K562 (cell line): ENCODE measurements around the gene CD84. TPM values are rescaled to one million over a fixed set of nuclear protein-coding genes. Genes with fewer than 3 reads are reported as not detected.

ENCODE experiments used
- ARID4B ChIP-seq: sonication (generic); formaldehyde crosslinking; IDR thresholded peaks from 2 replicates; pipeline ENCODE4 v1.8.0; 2022; ENCODE audit warnings: mild to moderate bottlenecking, missing genetic modification reagents
- DIDO1 ChIP-seq: fragments of 450-650 bp; IDR thresholded peaks from 2 replicates; pipeline ENCODE4 v1.6.1; 2016; ENCODE audit warnings: low read depth, missing biosample characterization, missing genetic modification characterization
- E2F4 ChIP-seq: sonication (generic); formaldehyde crosslinking; IDR thresholded peaks from 2 replicates; pipeline ENCODE4 v1.8.0; 2022; ENCODE audit warnings: mild to moderate bottlenecking, low read depth, missing genetic modification reagents
- ETS2 ChIP-seq: IDR thresholded peaks from 2 replicates; pipeline ENCODE4 v1.6.1; 2016; ENCODE audit warnings: borderline replicate concordance, missing genetic modification characterization, mild to moderate bottlenecking, moderate library complexity, missing compliant biosample characterization; ENCODE audit not compliant: poor library complexity, severe bottlenecking
- HDAC6 ChIP-seq: IDR thresholded peaks from 2 replicates; pipeline ENCODE4 v1.6.1; 2012; ENCODE audit warnings: low read depth, mild to moderate bottlenecking, control low read depth, inconsistent platforms, low read length, moderate library complexity
- HES1 ChIP-seq: fragments of 450-650 bp; IDR thresholded peaks from 2 replicates; pipeline ENCODE4 v1.6.1; 2016; ENCODE audit warnings: low read depth, mild to moderate bottlenecking, moderate library complexity
- HMBOX1 ChIP-seq: sonication (generic); IDR thresholded peaks from 2 replicates; pipeline ENCODE4 v1.6.1; 2016
- MTA1 ChIP-seq: fragments of 450-650 bp; IDR thresholded peaks from 2 replicates; pipeline ENCODE4 v1.6.1; 2017; ENCODE audit warnings: borderline replicate concordance
- NR0B1 ChIP-seq: fragments of 450-650 bp; IDR thresholded peaks from one replicate; pipeline ENCODE4 v1.6.1; 2018; ENCODE audit warnings: mild to moderate bottlenecking, moderate library complexity; ENCODE audit not compliant: partially characterized antibody
- NR3C1 ChIP-seq: sonication (generic); formaldehyde crosslinking; IDR thresholded peaks from 2 replicates; pipeline ENCODE4 v1.8.1; 2022; ENCODE audit warnings: missing genetic modification reagents
- SNRNP70 ChIP-seq: fragments of 200-400 bp; formaldehyde crosslinking; optimal IDR thresholded peaks from 2 replicates; pipeline ENCODE3; 2017; ENCODE audit warnings: low read depth, low read length
- THAP7 ChIP-seq: fragments of 250-450 bp; sonication (Bioruptor Pico); IDR thresholded peaks from 2 replicates; pipeline ENCODE4 v1.5.0; 2021
- ZNF184 ChIP-seq: sonication (generic); formaldehyde crosslinking; IDR thresholded peaks from 2 replicates; pipeline ENCODE4 v1.5.0; 2020; ENCODE audit warnings: missing genetic modification reagents
- ZNF551 ChIP-seq: fragments of 250-450 bp; sonication (Bioruptor Pico); IDR thresholded peaks from 2 replicates; pipeline ENCODE4 v1.5.0; 2021; ENCODE audit warnings: mild to moderate bottlenecking, moderate library complexity
- ZNF561 ChIP-seq: fragments of 450-650 bp; formaldehyde crosslinking; conservative IDR thresholded peaks from 2 replicates; pipeline ENCODE4 v1.4.0; 2020; ENCODE audit warnings: mild to moderate bottlenecking, moderate library complexity
- polyA plus RNA-seq, 8 experiments: library from polyadenylated mRNA; depleted of rRNA in 4 of 8; stranded (reverse) in 5 of 8; unstranded in 3 of 8; fragments of >200 nt; fragmentation: Nextera tagmentation in 2 of 8; fragmentation: Illumina TruSeq in 1 of 8; extraction: Ambion mirVana in 2 of 8; extraction: Trizol in 1 of 8; gene quantifications; 2 replicates each; pipeline versions ENCODE4 v1.2.1 to v1.2.3, GENCODE V29; 2011 to 2014; ENCODE audit warnings: inconsistent platforms in 1 of 8, missing spikeins in 1 of 8
- total RNA-seq, 7 experiments: library from RNA; depleted of rRNA in 6 of 7; stranded (reverse); fragments of >200 nt in 6 of 7; fragmentation: Illumina TruSeq in 2 of 7; extraction: Trizol in 2 of 7; gene quantifications; 2 replicates each; pipeline versions ENCODE4 v1.2.1 to v1.2.3, GENCODE V29; 2011 to 2021; ENCODE audit warnings: low replicate concordance in 1 of 7

The CD84 gene
- total and polyA plus RNA-seq, 9 of the 15 experiments (the other 6 are each of a cell fraction or from before 2014, with no cell fraction given) = 0.82 to 6.8 (median 2.0) TPM

- TF ChIP-seq NR0B1 = no peak
- TF ChIP-seq ETS2 = no peak
- no peak for TF ChIP-seq THAP7 (CRISPR knock-in tag)
- no peak for TF ChIP-seq ARID4B (CRISPR knock-in tag)
- no peak for TF ChIP-seq ZNF561 (CRISPR knock-in tag)
- no peak for TF ChIP-seq NR3C1
- TF ChIP-seq DIDO1 (tag) = no peak
- peak; percentile 92 for TF ChIP-seq MTA1
- peak; percentile 93 for TF ChIP-seq HMBOX1
- TF ChIP-seq E2F4 (CRISPR knock-in tag) = no peak
- no peak for TF ChIP-seq ZNF184 (CRISPR knock-in tag)
- TF ChIP-seq SNRNP70 = no peak
- peak; percentile 98 for TF ChIP-seq HES1
- TF ChIP-seq ZNF551 (CRISPR knock-in tag) = no peak
- no peak for TF ChIP-seq HDAC6
Measured at GRCh38 chr1:160539990-160540858, 39.1 kb downstream of the CD84 start (continued).
